Thoracic aorta (tissue), 2 donors: ENCODE results near the gene PRKCZ. TPM values are rescaled to one million over a fixed set of nuclear protein-coding genes. Genes with fewer than 3 reads are reported as not detected.

Experiments
- ATAC-seq: fragments of 150-250 bp; one replicate; pipeline ENCODE4 v1.8.0; 2017; ENCODE audit warnings: low read depth; ENCODE audit not compliant: insufficient number of reproducible peaks, low FRiP score
- DNase-seq: peaks from one replicate; pipeline ENCODE4 v3.0.0-alpha.2; 2020; ENCODE audit warnings: low spot score
- H3K27ac ChIP-seq, 2 donors: fragments of 200-600 bp; sonication (generic); 1 replicate in 1 of 2; 2 replicates in 1 of 2; pipeline ENCODE4 v1.5.1; 2016; ENCODE audit warnings: mild to moderate bottlenecking in 2 of 2, moderate library complexity in 2 of 2
- H3K27me3 ChIP-seq: fragments of 200-600 bp; sonication (generic); replicated peaks from 2 replicates; pipeline ENCODE4 v1.6.0; 2016; ENCODE audit warnings: mild to moderate bottlenecking; ENCODE audit not compliant: insufficient read depth
- H3K36me3 ChIP-seq: fragments of 200-600 bp; sonication (generic); one replicate; pipeline ENCODE4 v1.5.1; 2016
- H3K4me1 ChIP-seq, 2 donors: fragments of 200-600 bp; sonication (generic); 1 replicate in 1 of 2; 2 replicates in 1 of 2; pipeline versions ENCODE4 v1.5.1 to v1.6.0; 2016; ENCODE audit warnings: low read depth in 2 of 2, mild to moderate bottlenecking in 1 of 2; ENCODE audit not compliant: control insufficient read depth in 1 of 2
- H3K4me3 ChIP-seq: fragments of 200-600 bp; sonication (generic); 2 replicates; pipeline ENCODE4 v1.5.1; 2016; ENCODE audit warnings: mild to moderate bottlenecking
- H3K9me3 ChIP-seq: fragments of 200-600 bp; sonication (generic); 2 replicates; pipeline ENCODE4 v1.5.1; 2016
- CTCF ChIP-seq: fragments of 200-600 bp; sonication (generic); IDR thresholded peaks from one replicate; pipeline ENCODE4 v1.5.1; 2019; ENCODE audit warnings: antibody characterized with exemption
- total RNA-seq, 2 donors: library from RNA; depleted of rRNA; stranded (reverse); fragments of >200 nt; gene quantifications; one replicate each; pipeline versions ENCODE4 v1.1.0 to v1.2.3, GENCODE V29; 2016

PRKCZ gene
- total RNA-seq, 2 donors from 2014 or later: 0.68 TPM; not detected in 1

GRCh38 chr1:2074944-2075740 lies 24.9 kb downstream of the PRKCZ start:
- Histone ChIP-seq H3K27ac (no peak overlapping the region), H3K36me3 (no peaks in the 10 kb centered on the region), H3K27me3 (no peaks in the 10 kb centered on the region), H3K9me3 (peaks cover 19% of the 10 kb centered on the region), H3K4me1 (peaks cover 0 to 7% of the 10 kb centered on the region in 2 donors), H3K4me3 (no peak overlapping the region)
- no peak for TF ChIP-seq CTCF
- ATAC-seq: no peak
- no peak for DNase-seq

DNA sequence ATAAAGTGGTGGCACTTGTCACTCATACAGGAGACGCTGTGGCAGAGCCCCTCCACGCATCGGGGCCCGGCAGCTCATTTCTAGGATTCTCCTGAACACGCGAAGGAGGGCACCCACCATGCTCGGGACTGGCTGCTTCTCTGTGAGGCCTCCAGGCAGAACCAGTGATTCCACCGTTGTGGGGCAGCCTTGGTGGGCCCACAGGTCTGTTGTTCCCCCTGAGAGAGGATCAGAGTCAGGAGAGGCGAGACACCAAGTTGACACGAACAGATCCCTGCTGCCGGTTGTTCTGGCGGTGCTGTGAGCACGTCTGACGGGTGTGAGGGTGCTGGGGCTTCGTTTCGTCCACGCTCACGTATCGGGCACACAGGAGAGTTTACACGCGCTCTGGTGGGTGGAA lies 26.6 kb downstream of the PRKCZ start:
- ATAC-seq: no peak
- H3K27me3 ChIP-seq: no peaks in the 10 kb centered on the region
- no peak overlapping the region for H3K27ac ChIP-seq
- no peak overlapping the region for H3K4me3 ChIP-seq
- peaks cover 0 to 7% of the 10 kb centered on the region in 2 donors for H3K4me1 ChIP-seq
- DNase-seq: no peak
- TF ChIP-seq CTCF: no peak
- no peaks in the 10 kb centered on the region for H3K36me3 ChIP-seq
- H3K9me3 ChIP-seq: peaks cover 19% of the 10 kb centered on the region

DNA sequence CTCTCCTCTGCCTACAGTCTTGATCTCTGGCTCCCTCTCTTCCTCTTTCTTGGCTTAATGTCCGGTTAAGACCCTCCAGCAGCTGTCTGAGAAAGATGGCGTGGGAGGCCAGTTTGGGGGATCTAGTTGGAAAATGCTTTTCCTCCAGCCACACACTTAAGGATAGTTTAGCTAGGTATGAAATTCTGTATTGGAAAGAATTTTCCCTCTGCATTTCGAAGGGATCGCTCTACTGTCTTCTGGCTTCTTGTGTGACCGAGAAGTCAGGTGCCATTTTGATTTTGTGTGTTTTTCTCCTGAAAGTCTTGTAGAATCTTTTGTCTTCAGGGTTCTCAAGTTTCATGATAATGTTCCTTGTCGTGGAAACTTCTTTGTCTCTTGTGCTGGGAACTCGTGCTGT lies 28.0 kb downstream of the PRKCZ start:
- H3K4me1 ChIP-seq: peaks cover 0 to 7% of the 10 kb centered on the region in 2 donors

GRCh38 chr1:2079396-2080085 lies 29.3 kb downstream of the PRKCZ start:
- no peak overlapping the region for H3K4me3 ChIP-seq
- H3K36me3 ChIP-seq: no peaks in the 10 kb centered on the region
- no peak for DNase-seq
- no peak for TF ChIP-seq CTCF
- no peaks in the 10 kb centered on the region for H3K27me3 ChIP-seq
- no peak overlapping the region for H3K27ac ChIP-seq
- no peak for ATAC-seq
- H3K9me3 ChIP-seq: peaks cover 19% of the 10 kb centered on the region
- no peaks in the 10 kb centered on the region for H3K4me1 ChIP-seq

More for the DNA sequence above, 28.0 kb downstream of the PRKCZ start:
- TF ChIP-seq CTCF: no peak
- DNase-seq (no peak), ATAC-seq (no peak)
- no peaks in the 10 kb centered on the region for H3K27me3 ChIP-seq
- H3K36me3 ChIP-seq: no peaks in the 10 kb centered on the region
- peaks cover 19% of the 10 kb centered on the region for H3K9me3 ChIP-seq
- H3K4me3 ChIP-seq: no peak overlapping the region
- H3K27ac ChIP-seq: no peak overlapping the region

- DNase-seq (no peak), ATAC-seq (no peak)
- H3K9me3 ChIP-seq: peaks cover 19% of the 10 kb centered on the region
- no peaks in the 10 kb centered on the region for H3K27me3 ChIP-seq
- TF ChIP-seq CTCF: no peak
- no peak overlapping the region for H3K27ac ChIP-seq
- H3K36me3 ChIP-seq: no peaks in the 10 kb centered on the region
- H3K4me3 ChIP-seq: no peak overlapping the region
- H3K4me1 ChIP-seq: no peaks in the 10 kb centered on the region
These were observed 29.9 kb downstream of the PRKCZ start for GRCh38 chr1:2080140-2080539.
